ENCODE results near the gene GMNC. TPM values are rescaled to one million over a fixed set of nuclear protein-coding genes. Genes with fewer than 3 reads are reported as not detected.

Gene GMNC
- total RNA-seq = not detected in 2 replicates

DNA sequence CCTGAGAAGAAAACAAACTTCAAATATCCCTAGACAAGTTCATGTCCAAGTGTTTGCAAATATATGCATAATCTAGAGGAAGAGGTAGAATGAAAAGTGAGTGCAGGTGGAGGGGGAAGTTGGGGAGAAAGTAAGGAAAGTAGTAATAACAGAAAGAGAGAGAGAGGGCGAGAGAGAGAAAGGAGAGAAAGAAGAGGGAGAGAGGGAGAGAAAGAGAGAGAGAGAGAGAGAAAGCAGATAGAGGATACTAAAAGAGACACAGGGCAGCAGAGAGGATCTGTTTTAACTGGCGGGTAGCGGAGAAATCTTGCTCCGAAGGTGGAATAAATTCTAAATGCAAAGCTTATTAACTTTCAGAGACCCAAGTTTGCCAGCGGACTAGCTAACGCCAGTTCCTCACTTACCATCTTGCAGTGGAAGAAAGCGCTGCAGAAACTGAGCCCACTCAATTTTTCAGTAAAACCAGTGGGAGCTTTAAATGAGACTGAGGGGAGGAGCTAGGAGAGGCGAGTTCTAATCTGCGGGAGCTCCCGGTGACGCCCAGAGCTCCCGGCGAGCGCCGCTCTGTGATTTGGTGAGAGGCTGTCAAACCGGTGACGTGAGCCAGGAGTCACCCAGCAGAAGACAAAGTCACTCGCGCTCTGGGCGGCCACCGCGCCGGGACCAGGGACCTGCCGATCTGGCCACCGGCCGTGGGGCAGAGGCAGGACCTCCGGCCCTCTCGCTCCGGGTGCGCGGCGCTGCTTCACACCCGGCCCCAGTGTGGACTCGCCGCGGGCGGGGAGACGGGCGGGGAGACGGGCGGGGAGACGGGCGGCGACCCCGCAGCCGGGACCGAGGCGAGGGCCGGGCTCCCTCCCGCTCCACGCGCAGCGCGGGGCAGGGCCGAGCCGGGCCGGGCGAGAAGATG is at the start of gene GMNC:
Gene GMNC, minus strand, starts transcription at position 486 of the 910 bp plus-strand sequence. Its CDS starts 79 bp downstream, at position 407.

